Stimulated activated CD8-positive, alpha-beta memory T cell treated with anti-CD3 and anti-CD28 coated beads, Interleukin-2, amount 100 ng/mL, for 48 hours (primary cell): ENCODE measurements around the gene WDPCP.
"Not testable (repeated sequence)": the region's sequence is repeated elsewhere in the genome, so short reads cannot be mapped to it uniquely, and the experiment has no call there.

Experiments used
- DNase-seq, 2 donors: peaks; one replicate each; pipeline ENCODE4 v3.0.0-alpha.2; 2020; ENCODE audit warnings: low read depth in 2 of 2

WDPCP gene

GRCh38 chr2:63261137-63261621 is 327.1 kb downstream of the WDPCP start:
- no peak for DNase-seq

GRCh38 chr2:63257473-63257872 is 330.8 kb downstream of the WDPCP start:
- DNase-seq = no peak

- DNase-seq = no peak
These were observed 339.1 kb downstream of the WDPCP start for GRCh38 chr2:63249161-63249560.

- no peak for DNase-seq
These were observed 345.5 kb downstream of the WDPCP start for GRCh38 chr2:63242747-63243146.

- DNase-seq = no peak
These were observed 362.2 kb downstream of the WDPCP start for GRCh38 chr2:63225964-63226686.

- no peak for DNase-seq
These were observed 369.3 kb downstream of the WDPCP start for GRCh38 chr2:63218800-63219526.

- DNase-seq = no peak
These were observed 393.0 kb downstream of the WDPCP start for GRCh38 chr2:63195310-63195709.

GRCh38 chr2:63194175-63194574 is 394.1 kb downstream of the WDPCP start:
- no peak for DNase-seq

- DNase-seq = no peak
These were observed 395.1 kb downstream of the WDPCP start for GRCh38 chr2:63192889-63193774.

GRCh38 chr2:63192169-63192888 is 395.9 kb downstream of the WDPCP start:
- no peak for DNase-seq

- no peak for DNase-seq
These were observed 399.3 kb downstream of the WDPCP start for GRCh38 chr2:63189026-63189425.

- no peak for DNase-seq
These were observed 401.9 kb downstream of the WDPCP start for GRCh38 chr2:63186331-63186730.

- no peak for DNase-seq
These were observed 425.0 kb downstream of the WDPCP start for GRCh38 chr2:63163161-63163820.

GRCh38 chr2:63159262-63159661 is 429.0 kb downstream of the WDPCP start:
- no peak for DNase-seq

GRCh38 chr2:63136683-63137082 is 451.6 kb downstream of the WDPCP start:
- not testable (repeated sequence) for DNase-seq

GRCh38 chr2:63132020-63132419 is 456.3 kb downstream of the WDPCP start:
- DNase-seq = no peak

- no peak for DNase-seq
These were observed 457.1 kb downstream of the WDPCP start for GRCh38 chr2:63131196-63131595.

- no peak for DNase-seq
These were observed 460.7 kb downstream of the WDPCP start for GRCh38 chr2:63127594-63127993.

- no peak for DNase-seq
These were observed 463.4 kb downstream of the WDPCP start for GRCh38 chr2:63124850-63125249.

- no peak for DNase-seq
These were observed 464.1 kb downstream of the WDPCP start for GRCh38 chr2:63124218-63124617.

- no peak for DNase-seq
These were observed 465.4 kb downstream of the WDPCP start for GRCh38 chr2:63122921-63123320.
